Neural cell (in vitro differentiated cells): Measurements from ENCODE around the gene PARD6G. TPM values are rescaled to one million over a fixed set of nuclear protein-coding genes. Genes with fewer than 3 reads are reported as not detected.

ENCODE experiments used
- H2AFZ ChIP-seq: fragments of 200-600, 300-800 bp; sonication (generic), shearing (Covaris generic); 2 replicates; pipeline ENCODE4 v1.6.0; 2014; ENCODE audit warnings: low read depth, mild to moderate bottlenecking, antibody characterized with exemption, low read length, moderate library complexity
- H3F3A ChIP-seq: fragments of 200-600 bp; shearing (Covaris generic); 2 replicates; pipeline ENCODE4 v1.6.1; 2016; ENCODE audit warnings: mild to moderate bottlenecking, moderate library complexity, mixed read lengths, antibody characterized with exemption, low read length; ENCODE audit not compliant: insufficient read depth, poor library complexity, severe bottlenecking
- H3K27ac ChIP-seq: fragments of 200-600, 300-800 bp; sonication (generic), shearing (Covaris generic); 2 replicates; pipeline ENCODE4 v1.5.1; 2014; ENCODE audit warnings: mild to moderate bottlenecking, low read length, moderate library complexity
- H3K27me3 ChIP-seq: fragments of 300-800, 200-600 bp; sonication (generic), shearing (Covaris generic); 2 replicates; pipeline ENCODE4 v1.6.0; 2014; ENCODE audit warnings: mild to moderate bottlenecking, low read depth, low read length, moderate library complexity; ENCODE audit not compliant: insufficient read depth
- H3K36me3 ChIP-seq: fragments of 300-800, 200-600 bp; sonication (generic), shearing (Covaris generic); 2 replicates; pipeline ENCODE4 v1.5.1; 2014; ENCODE audit warnings: mild to moderate bottlenecking, antibody characterized with exemption, low read length, moderate library complexity; ENCODE audit not compliant: insufficient read depth
- H3K4me2 ChIP-seq: fragments of 300-800, 200-600 bp; sonication (generic), shearing (Covaris generic); 2 replicates; pipeline ENCODE4 v1.6.0; 2014; ENCODE audit warnings: mild to moderate bottlenecking, low read length
- H3K4me3 ChIP-seq: fragments of 300-800, 200-600 bp; sonication (generic), shearing (Covaris generic); 2 replicates; pipeline ENCODE4 v1.5.1; 2014; ENCODE audit warnings: mild to moderate bottlenecking, low read length, moderate library complexity
- H3K79me2 ChIP-seq: fragments of 200-600 bp; shearing (Covaris generic); replicated peaks from 2 replicates; pipeline ENCODE4 v1.6.0; 2014; ENCODE audit warnings: mild to moderate bottlenecking, low read length, moderate library complexity; ENCODE audit not compliant: insufficient read depth
- H3K9ac ChIP-seq: fragments of 300-800, 200-600 bp; sonication (generic), shearing (Covaris generic); 2 replicates; pipeline ENCODE4 v1.6.1; 2016; ENCODE audit warnings: mild to moderate bottlenecking, low read length, mixed read lengths
- H3K9me2 ChIP-seq: fragments of 200-600 bp; shearing (Covaris generic); 2 replicates; pipeline ENCODE4 v1.6.1; 2016; ENCODE audit warnings: mild to moderate bottlenecking, low read length, mixed read lengths; ENCODE audit not compliant: insufficient read depth
- H3K9me3 ChIP-seq: fragments of 200-600, 300-800 bp; sonication (generic), shearing (Covaris generic); 2 replicates; pipeline ENCODE4 v1.6.1; 2016; ENCODE audit warnings: mild to moderate bottlenecking, mixed run types, low read length, moderate library complexity, mixed read lengths
- H4K20me1 ChIP-seq: fragments of 200-600 bp; shearing (Covaris generic); 2 replicates; pipeline ENCODE4 v1.6.1; 2016; ENCODE audit warnings: mild to moderate bottlenecking, mixed run types; ENCODE audit not compliant: insufficient read depth
- CTCF ChIP-seq: fragments of 450-650 bp; IDR thresholded peaks from 2 replicates; pipeline ENCODE4 v1.5.1; 2014; ENCODE audit warnings: antibody characterized with exemption, mild to moderate bottlenecking, moderate library complexity; ENCODE audit not compliant: poor library complexity, severe bottlenecking
- EP300 ChIP-seq: fragments of 450-650 bp; conservative IDR thresholded peaks from 2 replicates; pipeline ENCODE4 v1.6.1; 2014; ENCODE audit warnings: antibody characterized with exemption, mild to moderate bottlenecking, moderate library complexity; ENCODE audit not compliant: poor library complexity, severe bottlenecking
- EZH2 ChIP-seq: fragments of 200-600, 300-800 bp; shearing (Covaris generic), sonication (generic); IDR thresholded peaks from 2 replicates; pipeline ENCODE4 v1.6.1; 2014; ENCODE audit warnings: antibody characterized with exemption, low read length, borderline replicate concordance, mild to moderate bottlenecking; ENCODE audit not compliant: insufficient read depth, poor library complexity, severe bottlenecking
- MXI1 ChIP-seq: fragments of 450-650 bp; conservative IDR thresholded peaks from 2 replicates; pipeline ENCODE4 v1.6.1; 2014; ENCODE audit warnings: antibody characterized with exemption, mild to moderate bottlenecking; ENCODE audit not compliant: poor library complexity, severe bottlenecking
- POLR2AphosphoS5 ChIP-seq: IDR thresholded peaks from 2 replicates; pipeline ENCODE4 v1.6.1; 2012
- RAD21 ChIP-seq: fragments of 450-650 bp; conservative IDR thresholded peaks from 2 replicates; pipeline ENCODE4 v1.6.1; 2014; ENCODE audit warnings: antibody characterized with exemption, mild to moderate bottlenecking, moderate library complexity
- REST ChIP-seq: IDR thresholded peaks from 2 replicates; pipeline ENCODE4 v1.6.1; 2012; ENCODE audit warnings: borderline replicate concordance
- SMC3 ChIP-seq: fragments of 450-650 bp; conservative IDR thresholded peaks from 2 replicates; pipeline ENCODE4 v1.6.1; 2014; ENCODE audit warnings: antibody characterized with exemption, mild to moderate bottlenecking, moderate library complexity; ENCODE audit not compliant: poor library complexity
- TAF1 ChIP-seq: IDR thresholded peaks from 2 replicates; pipeline ENCODE4 v1.6.1; 2012; ENCODE audit warnings: low read depth
- polyA plus RNA-seq: library from polyadenylated mRNA; depleted of rRNA; stranded (reverse); fragments of >200 nt; gene quantifications from 2 replicates; pipeline ENCODE4 v1.2.3, GENCODE V29; 2014

The PARD6G gene
- polyA plus RNA-seq, 1 donor from 2014 or later = 9.3 TPM

GRCh38 chr18:80228051-80228848, 19.1 kb downstream of the PARD6G start:
- H3K27me3 ChIP-seq = no peaks in the 10 kb centered on the region
- H3K4me2 ChIP-seq = no peak overlapping the region
- TF ChIP-seq RAD21 (no peak), POLR2AphosphoS5 (no peak), EP300 (no peak), REST (no peak), MXI1 (no peak), SMC3 (no peak), TAF1 (no peak), CTCF (no peak), EZH2 (no peak)
- peaks cover 12% of the 10 kb centered on the region for H3K79me2 ChIP-seq
- H4K20me1 ChIP-seq = no peaks in the 10 kb centered on the region
- H3K9me3 ChIP-seq = no peaks in the 10 kb centered on the region
- no peak overlapping the region for H3K4me3 ChIP-seq
- H3F3A ChIP-seq = no peaks in the 10 kb centered on the region
- H3K9ac ChIP-seq = no peak overlapping the region
- H3K9me2 ChIP-seq = no peaks in the 10 kb centered on the region
- H3K27ac ChIP-seq = no peak overlapping the region
- H3K36me3 ChIP-seq = no peaks in the 10 kb centered on the region
- H2AFZ ChIP-seq = no peak overlapping the region

- H3K9ac ChIP-seq = no peak overlapping the region
- no peaks in the 10 kb centered on the region for H4K20me1 ChIP-seq
- H3K79me2 ChIP-seq = peaks cover 6% of the 10 kb centered on the region
- H3F3A ChIP-seq = no peaks in the 10 kb centered on the region
- no peak overlapping the region for H3K27ac ChIP-seq
- H3K9me2 ChIP-seq = no peaks in the 10 kb centered on the region
- H3K27me3 ChIP-seq = no peaks in the 10 kb centered on the region
- H3K36me3 ChIP-seq = no peaks in the 10 kb centered on the region
- H3K9me3 ChIP-seq = no peaks in the 10 kb centered on the region
- TF ChIP-seq REST (no peak), EP300 (no peak), RAD21 (no peak), SMC3 (no peak)
- H3K4me3 ChIP-seq = no peak overlapping the region
- H2AFZ ChIP-seq = no peak overlapping the region
- H3K4me2 ChIP-seq = no peak overlapping the region
These were observed 19.8 kb downstream of the PARD6G start for GRCh38 chr18:80227472-80227871.
